GM18505 (cell line): Measurements from ENCODE around the gene DDX55.

Experiments
- ATAC-seq: cut with Tn5 transposase; IDR thresholded peaks from one replicate; pipeline ENCODE4 v1.9.1; 2021; ENCODE audit not compliant: unreplicated experiment
- POLR2A ChIP-seq: IDR thresholded peaks from 4 replicates; pipeline ENCODE4 v1.6.1; 2011; ENCODE audit warnings: borderline replicate concordance; ENCODE audit not compliant: insufficient read depth, insufficient read length; ENCODE audit errors: extremely low read depth

Gene DDX55

GRCh38 chr12:123633379-123634141 is 31.7 kb downstream of the DDX55 start, which contains the start of the genes EIF2B1 and GTF2H3:
EIF2B1 (minus strand) TSS chr12:123633686; CDS start chr12:123633557, 129 bp downstream.
GTF2H3 (plus strand) TSS chr12:123633829; CDS start chr12:123633860, 31 bp downstream.
- TF ChIP-seq POLR2A: peak; percentile 99
- peak; percentile 93 for ATAC-seq

DNA sequence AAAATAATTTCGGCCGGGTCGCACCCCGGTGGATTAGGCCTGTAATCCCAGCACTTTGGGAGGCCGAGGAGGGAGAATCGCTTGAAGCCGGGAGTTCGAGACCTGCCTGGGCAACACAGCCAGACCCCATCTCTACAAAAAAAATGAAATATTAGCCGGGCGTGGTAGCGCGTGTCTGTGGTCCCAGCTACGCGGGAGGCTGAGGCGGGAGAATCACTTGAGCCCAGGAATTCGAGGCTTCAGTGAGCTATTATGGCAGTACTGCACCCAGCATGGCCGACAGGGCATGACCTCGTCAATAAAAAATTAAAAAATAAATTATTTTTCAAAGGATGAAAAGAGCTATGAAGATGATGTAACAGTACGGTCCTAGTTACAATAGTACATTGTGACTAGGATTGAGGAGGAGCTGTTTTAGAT is 32.3 kb downstream of the DDX55 start:
- TF ChIP-seq POLR2A: no peak
- no peak for ATAC-seq

DNA sequence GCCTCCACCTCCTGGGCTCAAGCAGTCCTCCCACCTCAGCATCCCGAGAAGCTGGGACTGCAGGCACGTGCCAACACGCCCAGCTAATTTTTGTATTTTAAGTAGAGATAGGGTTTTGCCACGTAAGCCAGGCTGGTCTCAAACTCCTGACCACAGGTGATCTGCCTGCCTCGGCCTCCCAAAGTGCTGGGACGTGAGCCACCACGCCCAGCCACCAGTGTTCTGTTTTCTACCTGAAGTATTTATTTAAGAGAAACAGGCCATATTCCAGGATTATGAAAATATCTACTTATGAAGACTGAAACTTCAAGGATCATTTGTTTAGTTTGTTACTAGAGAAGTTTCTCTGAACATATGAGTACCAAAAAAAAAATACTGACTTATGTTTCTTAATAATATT is 42.0 kb downstream of the DDX55 start:
- no peak for ATAC-seq
- TF ChIP-seq POLR2A: no peak

DNA sequence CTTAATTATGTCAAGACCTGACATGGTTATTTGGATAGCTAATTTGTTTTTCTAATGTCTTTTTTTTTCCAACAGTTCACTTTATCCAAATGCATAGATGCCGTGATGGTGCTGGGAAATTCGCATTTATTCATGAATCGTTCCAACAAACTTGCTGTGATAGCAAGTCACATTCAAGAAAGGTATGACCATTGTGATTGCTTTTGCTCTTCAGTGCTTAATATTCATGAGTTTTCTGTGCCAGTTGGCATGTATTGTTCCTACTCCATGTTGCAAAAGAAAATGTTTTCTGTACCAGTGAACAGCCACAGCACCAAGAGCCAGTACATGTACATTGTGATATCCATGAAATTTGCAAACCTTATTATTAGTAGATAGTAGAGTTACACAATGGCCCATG is 43.5 kb downstream of the DDX55 start:
- no peak for TF ChIP-seq POLR2A
- no peak for ATAC-seq

- no peak for TF ChIP-seq POLR2A
Observed at GRCh38 chr12:123645878-123646277, 44.0 kb downstream of the DDX55 start.

DNA sequence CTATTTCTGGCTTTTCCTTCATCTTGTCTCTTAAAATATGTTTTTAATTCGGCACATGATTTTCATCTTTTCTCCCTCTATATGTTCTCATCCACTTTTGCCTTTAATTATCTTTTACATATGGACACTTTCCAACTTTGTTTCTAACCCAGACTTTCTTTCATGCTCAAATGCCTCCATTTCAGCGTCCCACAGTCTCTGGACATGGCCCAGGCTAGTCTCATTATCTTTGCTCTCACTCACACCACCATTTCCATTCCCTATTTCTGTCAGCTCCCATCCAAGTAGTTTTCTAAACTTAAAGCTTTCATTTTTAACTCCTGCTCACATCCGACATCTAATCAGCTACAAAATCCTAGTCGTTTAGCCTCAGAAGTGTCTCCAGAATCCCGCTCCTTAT is 46.5 kb downstream of the DDX55 start:
- TF ChIP-seq POLR2A: no peak
- no peak for ATAC-seq

More at GRCh38 chr12:123645878-123646277, 44.0 kb downstream of the DDX55 start:
- ATAC-seq: no peak

DNA sequence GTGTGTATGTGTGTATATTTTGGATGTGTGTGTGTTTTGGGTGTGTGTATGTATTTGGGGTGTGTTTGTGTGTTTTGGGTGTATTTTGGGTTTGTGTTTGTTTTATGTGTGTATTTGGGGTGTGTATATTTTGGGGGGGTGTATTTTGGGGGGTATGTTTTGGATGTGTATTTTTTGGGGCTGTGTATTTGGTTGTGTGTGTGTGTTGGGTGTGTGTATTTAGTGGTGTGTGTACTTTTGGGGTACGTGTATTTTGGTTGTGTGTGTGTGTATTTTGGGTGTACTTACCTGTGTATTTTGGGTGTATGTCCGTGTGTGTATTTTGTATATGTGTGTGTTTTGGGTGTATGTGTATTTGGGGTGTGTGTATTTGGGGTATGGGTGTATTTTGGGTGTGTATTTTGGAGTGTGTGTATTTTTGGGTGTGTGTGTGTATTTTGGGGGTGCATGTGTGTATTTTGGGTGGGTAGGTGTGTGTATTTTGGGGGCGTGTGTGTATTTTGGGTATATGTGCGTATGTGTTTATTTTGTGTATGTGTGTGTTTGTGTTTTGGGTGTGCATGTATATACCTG is 52.3 kb downstream of the DDX55 start:
- ATAC-seq: no peak
- no peak for TF ChIP-seq POLR2A

DNA sequence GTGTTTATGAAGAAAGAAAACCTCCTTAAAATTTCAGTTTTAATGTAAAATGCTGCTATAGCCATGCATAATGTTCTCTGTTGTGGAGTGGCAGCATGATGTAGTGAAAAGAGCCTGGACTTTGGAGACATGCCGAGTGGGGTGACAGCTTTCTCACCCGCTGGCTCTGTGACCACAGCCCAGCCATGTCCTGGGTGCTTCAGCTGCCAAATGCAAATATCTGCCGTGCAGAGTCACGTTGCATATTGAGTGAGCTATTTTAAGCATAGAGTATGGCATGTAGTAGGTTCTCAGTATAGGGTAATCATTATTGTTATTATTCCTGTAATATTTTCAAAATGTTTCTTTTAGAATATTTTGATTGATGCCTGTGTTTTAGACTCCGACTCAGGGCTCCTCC is 53.5 kb downstream of the DDX55 start:
- no peak for ATAC-seq

GRCh38 chr12:123656392-123656791 is 54.5 kb downstream of the DDX55 start:
- TF ChIP-seq POLR2A: no peak
- ATAC-seq: no peak

More for the DNA sequence above, 53.5 kb downstream of the DDX55 start:
- TF ChIP-seq POLR2A: no peak

- TF ChIP-seq POLR2A: no peak
- no peak for ATAC-seq
Observed at GRCh38 chr12:123657211-123657610, 55.3 kb downstream of the DDX55 start.

DNA sequence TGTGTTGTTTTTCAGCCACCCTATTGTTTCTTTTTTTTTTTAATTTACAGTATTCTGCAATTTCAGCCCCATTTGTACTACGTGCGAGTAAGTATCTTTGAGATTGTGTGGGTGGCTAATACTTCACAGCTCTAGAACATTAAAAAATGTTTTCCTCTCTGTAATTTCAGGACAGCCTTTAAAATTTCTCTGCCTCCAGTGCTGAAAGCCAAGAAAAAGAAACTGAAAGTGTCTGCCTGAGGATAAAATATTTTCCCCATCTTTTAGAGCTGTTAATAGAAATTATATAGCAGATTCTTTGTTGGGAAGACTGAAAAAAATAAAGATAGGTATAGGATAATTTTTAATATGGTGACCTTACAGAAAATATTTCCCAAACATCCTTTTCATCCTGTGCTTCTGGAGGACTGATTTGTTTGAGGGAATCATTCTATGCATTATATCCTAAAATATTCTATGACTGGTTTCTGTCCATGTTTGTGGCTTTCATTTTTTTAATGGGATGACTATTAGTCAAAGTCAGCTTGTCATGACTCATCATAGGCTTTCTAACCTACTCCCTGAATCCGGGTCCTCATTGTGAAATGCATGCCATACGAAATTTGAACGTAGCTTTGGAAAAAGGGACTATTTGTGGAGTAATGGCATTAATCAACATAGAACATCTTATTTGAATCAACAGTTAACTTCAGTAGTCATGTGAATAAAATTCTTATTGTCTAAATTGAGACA is 58.3 kb downstream of the DDX55 start:
- no peak for TF ChIP-seq POLR2A
- no peak for ATAC-seq

GRCh38 chr12:123667771-123668170 is 65.9 kb downstream of the DDX55 start:
- TF ChIP-seq POLR2A: no peak
- ATAC-seq: no peak
